HCT116 (cell line): ENCODE results near the gene LIG1. TPM values are rescaled to one million over a fixed set of nuclear protein-coding genes. Genes with fewer than 3 reads are reported as not detected.
A peak's percentile ranks its signal among the peaks of the same experiment; 100 is the strongest.

Source experiments
- ATAC-seq: fragments of 200-7000 bp; cut with Tn5 transposase; 2 replicates; pipeline ENCODE4 v1.9.1; 2020; ENCODE audit warnings: mild to moderate bottlenecking, moderate library complexity
- BruUV-seq: library from RNA; stranded (reverse); fragments of 400-500 nt; replicated peaks from 2 replicates; lab custom pipeline; 2021; lab: Mats Ljungman, UMichigan
- CTCF ChIA-PET: fragments of 300-600 bp; sonication (Branson Sonifier 250); formaldehyde crosslinking; loops from one replicate; lab custom pipeline; 2021; ENCODE audit warnings: antibody characterized with exemption; lab: Charles Lee
- POLR2A ChIA-PET: fragments of 300-600, 350-600 bp; sonication (Branson Sonifier 250); formaldehyde crosslinking; loops from one replicate; lab custom pipeline; 2021; ENCODE audit warnings: antibody characterized with exemption; lab: Charles Lee
- RAD21 ChIA-PET, 2 experiments: fragments of 300-600 bp; sonication (Branson Sonifier 250); formaldehyde crosslinking; loops; one replicate each; lab custom pipeline; 2023; ENCODE audit warnings: low total read pairs in 2 of 2; ENCODE audit not compliant: uncharacterized antibody in 2 of 2, unreplicated experiment in 2 of 2, low non-redundant PET in 1 of 2; lab: Charles Lee
- DNase-seq: peaks from one replicate; pipeline ENCODE4 v3.0.0-alpha.2; 2010; ENCODE audit warnings: low read depth, low spot score
- H2AFZ ChIP-seq: fragments of 200-600 bp; shearing (Covaris generic), sonication (generic); 2 replicates; pipeline ENCODE4 v1.6.1; 2017; ENCODE audit warnings: low read depth, mixed run types, mixed read lengths, antibody characterized with exemption, low read length; ENCODE audit not compliant: poor library complexity, severe bottlenecking
- H3K27ac ChIP-seq: 2 replicates; pipeline ENCODE4 v1.5.1; 2012; ENCODE audit warnings: low read depth, low read length
- H3K27me3 ChIP-seq: fragments of 200-600 bp; sonication (generic); 2 replicates; pipeline ENCODE4 v1.6.1; 2016; ENCODE audit warnings: mixed run types, low read length, mixed read lengths; ENCODE audit not compliant: insufficient read depth
- H3K36me3 ChIP-seq, 2 experiments: fragments of 200-500 bp in 1 of 2; fragments of 200-600 bp in 1 of 2; sonication (Bioruptor generic) in 1 of 2; sonication (generic) in 1 of 2; 2 replicates each; pipeline versions ENCODE4 v1.5.1 to v1.6.1; 2014 to 2016; ENCODE audit warnings: low read length in 2 of 2, inconsistent platforms in 1 of 2, mixed read lengths in 1 of 2, mixed run types in 1 of 2; ENCODE audit not compliant: insufficient read depth in 2 of 2, control insufficient read depth in 1 of 2
- H3K4me1 ChIP-seq, 2 experiments: fragments of 200-600 bp in 1 of 2; sonication (generic) in 1 of 2; 2 replicates each; pipeline versions ENCODE4 v1.5.1 to v1.6.1; 2012 to 2017; ENCODE audit warnings: low read length in 2 of 2, inconsistent platforms in 1 of 2, mild to moderate bottlenecking in 1 of 2, mixed read lengths in 1 of 2, mixed run types in 1 of 2, moderate library complexity in 1 of 2; ENCODE audit not compliant: insufficient read depth in 2 of 2, control insufficient read depth in 1 of 2
- H3K4me2 ChIP-seq: fragments of 200-600 bp; sonication (generic); 2 replicates; pipeline ENCODE4 v1.6.1; 2017; ENCODE audit warnings: mixed run types, low read length, mixed read lengths
- H3K4me3 ChIP-seq, 2 experiments: fragments of 200-600 bp in 1 of 2; sonication (generic) in 1 of 2; replicated peaks in 1 of 2; 2 replicates each; pipeline ENCODE4 v1.5.1; 2011 to 2016; ENCODE audit warnings: low read length in 2 of 2, control low read depth in 1 of 2, low read depth in 1 of 2, mild to moderate bottlenecking in 1 of 2, mixed read lengths in 1 of 2, mixed run types in 1 of 2
- H3K79me2 ChIP-seq: fragments of 200-600 bp; sonication (generic); 2 replicates; pipeline ENCODE4 v1.6.1; 2017; ENCODE audit warnings: mild to moderate bottlenecking, mixed run types, low read length, moderate library complexity, mixed read lengths; ENCODE audit not compliant: insufficient read depth
- H3K9ac ChIP-seq: fragments of 200-600 bp; sonication (generic); 2 replicates; pipeline ENCODE4 v1.6.1; 2016; ENCODE audit warnings: low read length, mixed read lengths
- H3K9me2 ChIP-seq: fragments of 200-600 bp; sonication (generic), shearing (Covaris generic); 2 replicates; pipeline ENCODE4 v1.6.1; 2017; ENCODE audit warnings: mixed run types, mild to moderate bottlenecking, moderate library complexity; ENCODE audit not compliant: insufficient read depth
- H3K9me3 ChIP-seq, 2 experiments: fragments of 200-500 bp in 1 of 2; fragments of 200-600 bp in 1 of 2; sonication (Bioruptor generic) in 1 of 2; sonication (generic) in 1 of 2; 2 replicates each; pipeline ENCODE4 v1.6.1; 2014 to 2017; ENCODE audit warnings: low read length in 2 of 2, mixed read lengths in 2 of 2, inconsistent platforms in 1 of 2, low read depth in 1 of 2, mild to moderate bottlenecking in 1 of 2, mixed run types in 1 of 2, moderate library complexity in 1 of 2; ENCODE audit not compliant: control insufficient read depth in 1 of 2, insufficient read depth in 1 of 2
- H4K20me1 ChIP-seq: fragments of 200-600 bp; sonication (generic), shearing (Covaris generic); 2 replicates; pipeline ENCODE4 v1.6.1; 2017; ENCODE audit warnings: mixed run types, mild to moderate bottlenecking, moderate library complexity; ENCODE audit not compliant: insufficient read depth
- ATF3 ChIP-seq: IDR thresholded peaks from 2 replicates; pipeline ENCODE4 v1.6.1; 2012
- CBX3 ChIP-seq: IDR thresholded peaks from 2 replicates; pipeline ENCODE4 v1.6.1; 2012; ENCODE audit warnings: low read depth
- CEBPB ChIP-seq: IDR thresholded peaks from 2 replicates; pipeline ENCODE4 v1.6.1; 2012; ENCODE audit warnings: low read depth
- EGR1 ChIP-seq: IDR thresholded peaks from 2 replicates; pipeline ENCODE4 v1.6.1; 2012; ENCODE audit warnings: low read depth
- EZH2 ChIP-seq: fragments of 200-600 bp; sonication (generic); IDR thresholded peaks from 2 replicates; pipeline ENCODE4 v1.6.1; 2017; ENCODE audit warnings: antibody characterized with exemption, mixed run types
- EZH2phosphoT487 ChIP-seq: fragments of 200-600 bp; IDR thresholded peaks from 2 replicates; pipeline ENCODE4 v1.6.1; 2018; ENCODE audit warnings: antibody characterized with exemption, borderline replicate concordance
- FOSL1 ChIP-seq: IDR thresholded peaks from 2 replicates; pipeline ENCODE4 v1.6.1; 2012; ENCODE audit warnings: low read depth
- JUND ChIP-seq: IDR thresholded peaks from 2 replicates; pipeline ENCODE4 v1.6.1; 2012
- MAX ChIP-seq: IDR thresholded peaks from 2 replicates; pipeline ENCODE4 v1.6.1; 2012
- POLR2A ChIP-seq: IDR thresholded peaks from 2 replicates; pipeline ENCODE4 v1.7.0; 2011; ENCODE audit warnings: borderline replicate concordance; ENCODE audit not compliant: insufficient read depth, insufficient read length; ENCODE audit errors: extremely low read depth
- POLR2AphosphoS5 ChIP-seq: IDR thresholded peaks from 2 replicates; pipeline ENCODE4 v1.6.1; 2011; ENCODE audit warnings: mild to moderate bottlenecking, low read depth, low read length, moderate library complexity
- RAD21 ChIP-seq: IDR thresholded peaks from 2 replicates; pipeline ENCODE4 v1.6.1; 2012; ENCODE audit warnings: low read depth, mild to moderate bottlenecking
- REST ChIP-seq: IDR thresholded peaks from 2 replicates; pipeline ENCODE4 v1.6.1; 2012; ENCODE audit warnings: low read depth
- SIN3A ChIP-seq: IDR thresholded peaks from 2 replicates; pipeline ENCODE4 v1.6.1; 2012; ENCODE audit warnings: low read depth
- SP1 ChIP-seq: IDR thresholded peaks from 2 replicates; pipeline ENCODE4 v1.6.1; 2012; ENCODE audit warnings: low read depth
- SRF ChIP-seq: IDR thresholded peaks from 2 replicates; pipeline ENCODE4 v1.6.1; 2012; ENCODE audit warnings: low read depth
- TCF7L2 ChIP-seq: IDR thresholded peaks from 2 replicates; pipeline ENCODE4 v1.7.0; 2011; ENCODE audit warnings: borderline replicate concordance, inconsistent platforms; ENCODE audit not compliant: insufficient read depth, insufficient read length; ENCODE audit errors: extremely low read depth
- YY1 ChIP-seq: IDR thresholded peaks from 2 replicates; pipeline ENCODE4 v1.6.1; 2011; ENCODE audit warnings: low read length, low read depth, moderate library complexity, mild to moderate bottlenecking; ENCODE audit not compliant: insufficient replicate concordance; ENCODE audit errors: extremely low read depth
- ZNF274 ChIP-seq: fragments of 200-500 bp; sonication (Bioruptor generic); IDR thresholded peaks from 2 replicates; pipeline ENCODE4 v1.6.1; 2014; ENCODE audit warnings: mild to moderate bottlenecking, low read depth, low read length, inconsistent platforms
- intact Hi-C: fragments of 100-400 bp; cut with micrococcal nuclease; formaldehyde crosslinking; loops from 2 replicates; pipeline ENCODE4 v1.10.0; 2022
- total RNA-seq: library from RNA; stranded (reverse); gene quantifications from one replicate; pipeline ENCODE4 v1.2.1, GENCODE V29; 2021; ENCODE audit not compliant: unreplicated experiment

Gene LIG1
- total RNA-seq, 1 experiment from 2014 or later = 122 TPM

GRCh38 chr19:48111280-48111679 lies 58.9 kb downstream of the LIG1 start:
- Histone ChIP-seq H3K79me2 (no peaks in the 10 kb centered on the region), H3K9ac (0 out of 2 replicates have a peak overlapping the region, but pooled peaks have one; percentile 73), H2AFZ (no peak overlapping the region), H3K36me3 (peaks cover 0 to under 1% of the 10 kb centered on the region in 2 experiments; a peak in 1 of 4 replicates), H3K27me3 (no peaks in the 10 kb centered on the region), H3K27ac (peak overlapping the region; percentile 88), H4K20me1 (no peaks in the 10 kb centered on the region), H3K4me1 (peaks cover 15 to 29% of the 10 kb centered on the region in 2 experiments), H3K4me2 (peak overlapping the region; percentile 95), H3K4me3 (peak overlapping the region; percentile 68 to 72; a peak in 3 of 4 replicates), H3K9me3 (no peaks in the 10 kb centered on the region), H3K9me2 (no peaks in the 10 kb centered on the region)
- TF ChIP-seq REST (no peak), RAD21 (no peak), MAX (no peak), EZH2 (no peak), SRF (no peak), EZH2phosphoT487 (no peak), POLR2AphosphoS5 (no peak), ATF3 (no peak), ZNF274 (no peak), SP1 (no peak), CEBPB (no peak), YY1 (no peak), CBX3 (no peak), JUND (no peak), EGR1 (no peak), SIN3A (no peak), TCF7L2 (no peak), FOSL1 (no peak), POLR2A (no peak)
- ATAC-seq = no peak
- POLR2A ChIA-PET = interaction anchor here (1.2 to 1.4 kb wide), 3 partner anchors 13 to 92 kb away, joined by 4 to 6 read pairs (median 4); no protein-coding TSS in a partner anchor
- DNase-seq = no peak
- intact Hi-C loops = no loop called here
- RAD21 ChIA-PET = no interaction called here
- no TSS peak for BruUV-seq
- CTCF ChIA-PET = interaction anchor here (1.4 kb wide), 2 partner anchors 148 to 150 kb away, joined by 6 read pairs; no protein-coding TSS in a partner anchor
